ENCODE results near the gene GPR55. TPM values are rescaled to one million over a fixed set of nuclear protein-coding genes. Genes with fewer than 3 reads are reported as not detected.
"Not testable (repeated sequence)": the region's sequence is repeated elsewhere in the genome, so short reads cannot be mapped to it uniquely, and the experiment has no call there.

GPR55 gene
- total and polyA plus RNA-seq, 5 donors from 2014 or later = 1.6 to 24.4 (median 4.5) TPM

GRCh38 chr2:230936243-230936642 lies 11.2 kb upstream of the GPR55 start:
- peaks cover 0 to 14% (median 3%) of the 10 kb centered on the region in 7 donors for H3K9me3 Mint-ChIP-seq
- ATAC-seq (ENCODE audit: low read depth in 2 of 2) = not testable (repeated sequence)

GRCh38 chr2:230935130-230935430 lies 10.0 kb upstream of the GPR55 start:
- peaks cover 13 to 22% of the 10 kb centered on the region in 2 experiments for H3K9me3 ChIP-seq (ENCODE audit: control insufficient read depth in 2 of 2, low read length in 2 of 2)
- Mint-ChIP-seq H3K9me3 (peaks cover 0 to 14% (median 3%) of the 10 kb centered on the region in 7 donors), H3K4me3 (no peak overlapping the region), H3K27me3 (peaks cover 9% of the 10 kb centered on the region), H3K27ac (no peak overlapping the region), H3K4me1 (peaks cover 0 to 3% (median 0%) of the 10 kb centered on the region in 4 donors), H3K36me3 (peaks cover 4% of the 10 kb centered on the region)
- no peaks in the 10 kb centered on the region for H3K36me3 ChIP-seq (ENCODE audit: control insufficient read depth, insufficient read depth, low read length)
- no peak for DNase-seq
- ATAC-seq (ENCODE audit: low read depth in 2 of 2) = no peak
- no peak overlapping the region for H3K4me3 ChIP-seq (ENCODE audit: low read depth, low read length)
- H3K27ac ChIP-seq (ENCODE audit: insufficient read depth, low read length, poor library complexity, severe bottlenecking) = no peak overlapping the region
- no peaks in the 10 kb centered on the region for H3K4me1 ChIP-seq (ENCODE audit: control insufficient read depth, insufficient read depth, low read length, poor library complexity, severe bottlenecking)
- no peaks in the 10 kb centered on the region for H3K27me3 ChIP-seq (ENCODE audit: control insufficient read depth, insufficient read depth, low read length)

More at GRCh38 chr2:230936243-230936642, 11.2 kb upstream of the GPR55 start:
- not testable (repeated sequence) for H3K27me3 ChIP-seq (ENCODE audit: control insufficient read depth, insufficient read depth, low read length); H3K27ac ChIP-seq (ENCODE audit: insufficient read depth, low read length, poor library complexity, severe bottlenecking); DNase-seq; H3K36me3 ChIP-seq (ENCODE audit: control insufficient read depth, insufficient read depth, low read length); H3K27ac Mint-ChIP-seq; H3K4me3 ChIP-seq (ENCODE audit: low read depth, low read length); H3K4me1 ChIP-seq (ENCODE audit: control insufficient read depth, insufficient read depth, low read length, poor library complexity, severe bottlenecking); H3K4me3 Mint-ChIP-seq; H3K4me1 Mint-ChIP-seq; H3K36me3 Mint-ChIP-seq; H3K27me3 Mint-ChIP-seq
- peaks cover 13 to 22% of the 10 kb centered on the region in 2 experiments for H3K9me3 ChIP-seq (ENCODE audit: control insufficient read depth in 2 of 2, low read length in 2 of 2)

- Histone ChIP-seq H3K9me3 (ENCODE audit: control insufficient read depth in 2 of 2, low read length in 2 of 2) (peaks cover 13 to 22% of the 10 kb centered on the region in 2 experiments), H3K4me3 (ENCODE audit: low read depth, low read length) (no peak overlapping the region), H3K27ac (ENCODE audit: insufficient read depth, low read length, poor library complexity, severe bottlenecking) (no peak overlapping the region), H3K27me3 (ENCODE audit: control insufficient read depth, insufficient read depth, low read length) (no peaks in the 10 kb centered on the region), H3K4me1 (ENCODE audit: control insufficient read depth, insufficient read depth, low read length, poor library complexity, severe bottlenecking) (no peaks in the 10 kb centered on the region), H3K36me3 (ENCODE audit: control insufficient read depth, insufficient read depth, low read length) (no peaks in the 10 kb centered on the region)
- ATAC-seq (ENCODE audit: low read depth in 2 of 2) (no peak), DNase-seq (no peak)
- Mint-ChIP-seq H3K9me3 (peaks cover 0 to 14% (median 3%) of the 10 kb centered on the region in 7 donors), H3K4me3 (no peak overlapping the region), H3K27ac (peak overlapping the region in 1 of 3 donors; percentile 79), H3K36me3 (peaks cover 4% of the 10 kb centered on the region), H3K27me3 (peaks cover 9% of the 10 kb centered on the region), H3K4me1 (peaks cover 0 to 3% (median 0%) of the 10 kb centered on the region in 4 donors)
Observed at GRCh38 chr2:230934231-230935129, 9.4 kb upstream of the GPR55 start.

- no peak overlapping the region for H3K4me3 Mint-ChIP-seq
- H3K27ac ChIP-seq (ENCODE audit: insufficient read depth, low read length, poor library complexity, severe bottlenecking) = no peak overlapping the region
- no peak overlapping the region for H3K4me3 ChIP-seq (ENCODE audit: low read depth, low read length)
- H3K27ac Mint-ChIP-seq = no peak overlapping the region
- no peak for ATAC-seq (ENCODE audit: low read depth in 2 of 2)
- H3K9me3 Mint-ChIP-seq = peaks cover 0 to 14% (median 3%) of the 10 kb centered on the region in 7 donors
- H3K27me3 Mint-ChIP-seq = peaks cover 9% of the 10 kb centered on the region
- H3K27me3 ChIP-seq (ENCODE audit: control insufficient read depth, insufficient read depth, low read length) = no peaks in the 10 kb centered on the region
- DNase-seq = no peak
- peaks cover 0 to 3% (median 0%) of the 10 kb centered on the region in 4 donors for H3K4me1 Mint-ChIP-seq
- no peaks in the 10 kb centered on the region for H3K4me1 ChIP-seq (ENCODE audit: control insufficient read depth, insufficient read depth, low read length, poor library complexity, severe bottlenecking)
- peaks cover 4% of the 10 kb centered on the region for H3K36me3 Mint-ChIP-seq
- H3K9me3 ChIP-seq (ENCODE audit: control insufficient read depth in 2 of 2, low read length in 2 of 2) = peaks cover 13 to 22% of the 10 kb centered on the region in 2 experiments
- no peaks in the 10 kb centered on the region for H3K36me3 ChIP-seq (ENCODE audit: control insufficient read depth, insufficient read depth, low read length)
Observed at GRCh38 chr2:230933521-230934180, 8.6 kb upstream of the GPR55 start.

- Mint-ChIP-seq H3K4me3 (no peak overlapping the region), H3K36me3 (peaks cover 4% of the 10 kb centered on the region), H3K4me1 (peaks cover 0 to 3% (median 0%) of the 10 kb centered on the region in 4 donors), H3K27ac (peak overlapping the region in 2 of 3 donors; percentile 2 to 73), H3K27me3 (peaks cover 9% of the 10 kb centered on the region), H3K9me3 (peaks cover 0 to 14% (median 3%) of the 10 kb centered on the region in 7 donors)
- ATAC-seq (ENCODE audit: low read depth in 2 of 2) = no peak
- Histone ChIP-seq H3K9me3 (ENCODE audit: control insufficient read depth in 2 of 2, low read length in 2 of 2) (peaks cover 13 to 22% of the 10 kb centered on the region in 2 experiments), H3K36me3 (ENCODE audit: control insufficient read depth, insufficient read depth, low read length) (no peaks in the 10 kb centered on the region), H3K27ac (ENCODE audit: insufficient read depth, low read length, poor library complexity, severe bottlenecking) (no peak overlapping the region), H3K4me1 (ENCODE audit: control insufficient read depth, insufficient read depth, low read length, poor library complexity, severe bottlenecking) (no peaks in the 10 kb centered on the region), H3K4me3 (ENCODE audit: low read depth, low read length) (no peak overlapping the region), H3K27me3 (ENCODE audit: control insufficient read depth, insufficient read depth, low read length) (no peaks in the 10 kb centered on the region)
- no peak for DNase-seq
Observed at GRCh38 chr2:230932556-230933511, 7.8 kb upstream of the GPR55 start.

- Histone ChIP-seq H3K9me3 (ENCODE audit: control insufficient read depth in 2 of 2, low read length in 2 of 2) (peaks cover 8 to 12% of the 10 kb centered on the region in 2 experiments), H3K27ac (ENCODE audit: insufficient read depth, low read length, poor library complexity, severe bottlenecking) (no peak overlapping the region), H3K4me1 (ENCODE audit: control insufficient read depth, insufficient read depth, low read length, poor library complexity, severe bottlenecking) (no peaks in the 10 kb centered on the region), H3K27me3 (ENCODE audit: control insufficient read depth, insufficient read depth, low read length) (no peaks in the 10 kb centered on the region), H3K4me3 (ENCODE audit: low read depth, low read length) (no peak overlapping the region), H3K36me3 (ENCODE audit: control insufficient read depth, insufficient read depth, low read length) (no peaks in the 10 kb centered on the region)
- ATAC-seq (ENCODE audit: low read depth in 2 of 2) (no peak), DNase-seq (no peak)
- H3K9me3 Mint-ChIP-seq = peaks cover 0 to 10% (median 3%) of the 10 kb centered on the region in 7 donors
- H3K27ac Mint-ChIP-seq = peak overlapping the region in 2 of 3 donors; percentile 60 to 71
- peaks cover 0 to 8% (median 0%) of the 10 kb centered on the region in 4 donors for H3K4me1 Mint-ChIP-seq
- peaks cover 4% of the 10 kb centered on the region for H3K36me3 Mint-ChIP-seq
- H3K4me3 Mint-ChIP-seq = no peak overlapping the region
- H3K27me3 Mint-ChIP-seq = peaks cover 9% of the 10 kb centered on the region
Observed at GRCh38 chr2:230931556-230932231, 6.7 kb upstream of the GPR55 start.

Data from CD4-positive, CD25-positive, alpha-beta regulatory T cell (primary cell).